CD4-positive, alpha-beta T cell treated with Interleukin-1 beta for 1 hour (primary cell): ENCODE measurements around the gene FBXW8.

ENCODE experiments used
- DNase-seq, 2 donors: peaks; one replicate each; pipeline ENCODE4 v3.0.0-alpha.2; 2020 to 2022

The FBXW8 gene

DNA sequence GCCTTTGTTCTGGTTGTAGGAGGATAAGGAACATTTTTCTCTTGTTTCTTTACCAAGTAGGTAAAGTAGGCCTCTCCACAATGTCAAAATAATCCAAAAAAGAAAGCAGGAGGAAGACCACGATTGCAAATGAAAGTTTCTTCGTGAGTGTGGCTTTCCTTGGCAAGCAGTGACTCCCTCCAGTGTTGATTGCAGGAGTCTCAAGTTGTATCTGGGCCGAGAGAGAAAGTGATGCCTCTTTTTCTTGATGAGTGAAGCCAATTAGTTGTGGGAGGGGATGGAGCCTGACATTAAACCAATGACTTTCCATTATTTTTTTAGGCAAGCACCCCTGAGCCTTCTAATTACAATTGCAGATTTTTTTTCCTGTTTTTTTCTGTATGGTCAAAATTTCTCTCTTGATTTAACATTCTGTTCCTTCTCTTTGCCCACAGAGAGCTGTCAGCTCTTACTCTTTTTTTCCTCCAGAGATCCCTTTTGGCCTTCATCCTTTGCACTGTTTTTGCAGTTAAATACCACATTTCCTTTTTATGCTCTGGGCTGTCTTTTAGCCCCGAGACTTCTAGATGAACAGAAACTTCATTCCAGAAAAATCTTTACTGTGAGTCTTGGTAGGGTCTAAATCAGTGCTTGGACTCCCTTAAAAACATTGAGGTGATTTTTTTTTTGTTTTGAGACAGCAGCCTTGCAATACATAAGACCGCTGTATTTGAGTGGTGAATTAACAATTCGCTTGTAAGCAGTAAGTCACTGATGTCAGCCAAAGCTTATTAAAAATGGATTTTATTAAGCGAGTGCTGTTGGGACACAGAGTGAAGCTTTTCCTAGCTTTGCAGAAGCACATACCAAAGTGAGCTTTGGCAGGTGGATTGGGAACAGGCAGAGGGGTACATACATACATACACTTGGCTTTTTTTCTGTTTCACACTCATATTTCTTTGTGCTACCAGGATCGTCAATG is 15.8 kb downstream of the FBXW8 start:
- no peak for DNase-seq

- no peak for DNase-seq
These were observed 16.6 kb downstream of the FBXW8 start for GRCh38 chr12:116927244-116927940.

DNA sequence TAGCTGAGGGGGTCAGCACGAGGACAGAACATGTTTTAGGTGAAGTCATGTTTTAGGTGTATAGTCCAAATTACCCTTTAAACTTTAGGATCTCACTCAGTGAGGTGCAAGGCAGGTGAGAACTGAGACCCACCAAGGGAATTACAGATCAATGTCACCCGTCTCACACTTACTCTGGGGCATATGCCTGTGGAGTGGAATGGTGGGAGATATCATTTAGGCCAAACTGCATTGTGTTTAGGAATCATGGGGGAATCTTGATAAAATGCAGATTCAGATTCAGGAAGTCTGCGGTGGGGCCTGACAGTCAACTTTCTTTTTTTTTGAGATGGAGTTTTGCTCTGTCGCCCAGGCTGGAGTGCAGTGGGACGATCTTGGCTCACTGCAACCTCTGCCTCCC is 17.8 kb downstream of the FBXW8 start:
- DNase-seq, result no peak

- DNase-seq, result no peak
These were observed 19.1 kb downstream of the FBXW8 start for GRCh38 chr12:116929885-116930284.

GRCh38 chr12:116931665-116932064 is 20.9 kb downstream of the FBXW8 start:
- DNase-seq, result no peak

DNA sequence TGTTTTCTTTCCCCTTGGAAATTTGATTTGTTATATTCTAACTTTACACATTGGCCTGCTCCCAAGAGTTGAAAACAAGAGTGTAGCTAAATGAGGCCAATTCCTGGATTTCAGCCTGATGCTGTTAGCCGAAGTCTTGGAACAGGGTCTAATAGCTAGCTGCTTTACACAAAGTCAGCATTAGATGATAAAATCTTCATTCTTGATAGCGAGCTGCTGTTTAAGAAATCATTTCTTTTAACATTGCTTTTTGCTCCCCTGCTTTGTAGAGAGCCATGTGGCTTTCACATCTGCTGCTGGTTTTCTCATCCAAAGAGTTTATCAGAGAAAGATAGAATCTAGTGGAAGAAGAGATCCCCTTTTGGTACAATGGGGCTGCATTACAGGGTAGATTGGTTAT is 22.3 kb downstream of the FBXW8 start:
- no peak for DNase-seq

DNA sequence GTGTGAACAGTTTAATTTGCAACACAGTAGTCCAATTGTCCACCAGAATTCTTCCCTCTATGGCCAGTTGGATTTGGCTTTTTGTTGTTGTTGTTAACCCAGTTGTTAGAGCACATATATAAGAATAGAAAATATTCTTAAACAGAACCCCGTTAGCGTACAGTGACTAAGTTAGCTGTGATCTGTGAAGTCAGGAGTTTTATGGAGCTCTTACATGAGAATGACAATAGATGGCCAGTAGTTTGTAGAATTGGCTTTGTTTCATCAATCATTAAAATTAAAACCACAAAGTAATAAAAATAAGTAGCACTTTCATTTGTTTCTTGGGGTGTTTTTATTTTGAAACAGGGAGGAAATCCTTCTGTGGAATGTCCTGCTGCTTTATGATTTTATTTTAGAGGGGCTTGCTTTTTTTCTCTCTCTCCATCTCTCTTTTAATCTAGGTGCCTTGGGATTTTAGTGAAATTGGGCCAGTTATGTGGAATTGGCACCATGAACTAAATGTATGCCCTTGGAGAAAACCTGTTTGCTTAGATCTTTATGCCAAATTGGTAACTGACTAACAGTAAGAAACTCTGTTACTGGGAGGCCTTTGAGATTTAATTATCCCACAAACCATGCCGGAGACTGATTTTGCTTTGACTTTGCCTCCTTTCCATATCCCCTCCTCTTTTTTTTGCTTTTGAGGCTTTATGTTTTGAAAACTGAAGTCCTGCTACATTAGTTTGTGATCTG is 22.9 kb downstream of the FBXW8 start:
- DNase-seq, result no peak

DNA sequence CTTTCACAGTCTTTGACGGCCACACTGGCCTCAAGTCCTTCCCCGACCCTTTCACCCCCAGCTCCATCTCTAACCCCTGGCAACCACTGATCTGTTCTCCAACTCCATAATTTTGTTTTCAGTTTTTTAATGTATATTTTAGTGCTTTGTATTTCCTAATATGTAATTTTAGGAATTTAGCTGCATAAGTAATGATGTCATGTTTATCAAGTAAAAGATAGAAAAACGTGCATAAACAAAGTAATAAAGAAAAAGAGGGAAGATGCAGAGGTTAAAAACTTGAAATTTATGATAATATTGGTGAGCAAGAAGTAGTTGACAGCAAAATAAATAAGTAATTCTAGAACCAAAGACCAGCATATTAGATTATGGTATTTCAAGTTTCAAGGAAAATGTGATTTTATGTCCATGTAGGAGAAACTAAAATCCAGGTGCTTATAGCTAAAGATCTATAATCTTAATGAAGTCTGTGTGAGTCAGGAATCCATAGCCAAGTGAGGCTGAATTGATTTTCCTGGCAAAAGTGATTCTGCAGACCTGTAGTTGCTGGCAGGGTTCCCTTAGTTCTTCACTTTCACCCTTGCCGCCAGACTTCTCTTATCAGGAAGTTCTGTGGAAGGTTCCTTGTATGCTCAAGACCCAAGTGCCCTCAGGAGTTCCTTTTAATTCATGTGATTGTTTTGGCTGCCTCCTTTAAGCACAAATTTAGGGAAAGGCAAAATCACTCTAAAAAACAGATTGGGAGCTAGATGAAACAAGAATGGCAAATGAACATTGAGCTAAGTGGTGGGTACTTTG is 24.4 kb downstream of the FBXW8 start:
- no peak for DNase-seq

GRCh38 chr12:116937640-116938039 is 26.9 kb downstream of the FBXW8 start:
- DNase-seq, result no peak

DNA sequence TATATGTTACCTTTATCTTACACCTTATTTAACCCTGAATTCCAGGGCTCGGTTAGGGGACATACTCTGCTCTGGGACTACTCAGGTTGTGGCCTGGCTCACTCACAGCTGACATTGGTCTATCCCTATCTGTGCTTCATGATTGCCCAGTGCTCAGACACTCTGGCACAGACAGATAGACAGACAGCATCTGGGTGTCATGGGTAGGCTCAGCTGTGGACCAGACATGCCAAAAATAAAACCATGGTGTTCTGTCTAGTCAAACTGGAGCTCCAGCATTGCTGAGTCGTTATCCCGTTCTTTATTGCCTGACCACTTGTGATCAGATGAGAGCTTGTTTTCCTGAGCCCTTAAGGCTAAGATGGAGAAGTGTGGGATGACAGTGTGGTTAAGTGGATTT is 29.0 kb downstream of the FBXW8 start:
- DNase-seq, result no peak

DNA sequence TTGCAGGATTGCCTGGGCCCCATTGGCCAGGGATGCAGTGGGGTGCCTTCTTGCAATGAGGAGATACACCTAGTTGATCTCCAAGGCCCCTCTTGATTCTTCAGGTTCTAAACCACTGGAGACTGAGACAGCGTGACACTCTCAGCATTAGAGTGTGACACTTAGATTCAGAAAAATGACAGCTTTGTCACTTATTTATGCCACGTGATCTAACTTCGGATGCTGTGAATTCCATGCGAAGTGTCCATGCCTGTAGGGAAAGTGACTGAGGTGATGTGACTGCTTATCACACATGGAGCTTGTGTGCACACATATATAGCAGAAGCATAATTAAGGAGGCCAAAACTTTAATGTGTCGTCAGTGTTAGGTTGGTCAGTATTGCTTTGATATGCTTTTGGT is 30.4 kb downstream of the FBXW8 start:
- no peak for DNase-seq

- DNase-seq, result no peak
These were observed 32.9 kb downstream of the FBXW8 start for GRCh38 chr12:116943419-116944372.

GRCh38 chr12:116945886-116946550 is 35.3 kb downstream of the FBXW8 start:
- no peak for DNase-seq

GRCh38 chr12:116948298-116948697 is 37.5 kb downstream of the FBXW8 start:
- no peak for DNase-seq

DNA sequence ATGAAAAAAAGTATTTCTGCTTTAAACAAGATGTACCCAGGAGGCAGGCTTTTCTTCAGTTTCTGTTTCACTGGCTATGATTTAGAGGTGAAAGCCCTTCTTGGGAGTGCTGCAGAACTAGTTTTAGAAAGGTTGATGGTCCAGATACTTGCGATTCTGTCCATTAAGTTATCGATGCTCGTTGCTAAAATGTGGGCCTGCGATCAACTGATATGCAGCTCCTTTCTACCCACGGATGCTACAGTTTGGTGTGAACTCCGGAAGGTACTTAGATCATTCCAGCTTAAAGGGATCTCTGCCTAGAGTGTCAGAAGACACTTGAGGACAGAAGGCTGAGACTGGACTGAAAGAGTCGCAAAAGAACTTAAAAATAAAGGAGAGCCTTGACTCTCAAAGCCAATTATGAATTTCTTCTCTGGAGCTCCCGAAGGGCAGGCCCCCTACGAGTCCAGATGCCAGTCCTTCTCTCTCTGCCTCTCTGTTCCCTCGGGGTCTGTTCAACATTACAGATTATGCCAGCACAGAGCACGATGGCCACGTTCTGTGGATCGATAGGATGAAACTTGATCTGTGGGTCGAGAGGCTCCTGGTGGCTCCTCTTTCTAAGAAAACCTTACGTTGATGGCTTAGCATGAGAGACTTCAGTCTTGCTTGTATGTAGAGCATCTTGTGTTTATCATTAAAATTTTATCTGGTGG is 40.0 kb downstream of the FBXW8 start:
- no peak for DNase-seq

DNA sequence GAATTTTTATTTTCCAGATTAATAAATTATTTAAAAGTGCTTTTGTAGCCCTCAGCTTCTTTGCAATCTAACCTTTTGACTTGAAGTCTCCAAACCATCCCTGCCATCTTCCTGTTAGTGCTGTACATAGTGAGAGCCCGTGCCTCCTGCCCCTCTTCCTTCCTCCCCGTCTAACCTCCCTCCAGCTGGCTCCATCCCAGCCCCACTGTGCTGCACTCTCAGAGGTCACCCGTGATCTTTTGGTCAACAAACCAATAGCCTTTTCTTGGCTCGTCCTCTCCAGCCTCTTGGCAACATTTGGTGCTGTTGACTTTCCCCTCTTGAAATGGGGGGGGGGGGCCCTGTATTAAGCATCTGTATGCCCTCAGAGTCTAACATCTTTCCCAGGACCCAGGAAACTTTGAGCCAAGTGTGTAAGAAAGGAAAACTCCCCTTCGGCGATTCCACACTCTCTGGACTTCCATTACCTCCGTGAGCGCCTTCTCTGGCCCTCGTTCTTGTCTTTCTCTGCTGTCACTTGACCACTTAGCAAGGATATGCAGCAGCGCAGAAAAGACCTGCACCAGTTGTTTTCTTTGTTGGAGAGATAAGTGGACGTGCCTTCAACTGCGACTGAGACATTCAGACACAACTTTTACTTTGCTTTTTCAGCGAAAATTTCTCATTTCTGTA is 44.1 kb downstream of the FBXW8 start:
- no peak for DNase-seq

DNA sequence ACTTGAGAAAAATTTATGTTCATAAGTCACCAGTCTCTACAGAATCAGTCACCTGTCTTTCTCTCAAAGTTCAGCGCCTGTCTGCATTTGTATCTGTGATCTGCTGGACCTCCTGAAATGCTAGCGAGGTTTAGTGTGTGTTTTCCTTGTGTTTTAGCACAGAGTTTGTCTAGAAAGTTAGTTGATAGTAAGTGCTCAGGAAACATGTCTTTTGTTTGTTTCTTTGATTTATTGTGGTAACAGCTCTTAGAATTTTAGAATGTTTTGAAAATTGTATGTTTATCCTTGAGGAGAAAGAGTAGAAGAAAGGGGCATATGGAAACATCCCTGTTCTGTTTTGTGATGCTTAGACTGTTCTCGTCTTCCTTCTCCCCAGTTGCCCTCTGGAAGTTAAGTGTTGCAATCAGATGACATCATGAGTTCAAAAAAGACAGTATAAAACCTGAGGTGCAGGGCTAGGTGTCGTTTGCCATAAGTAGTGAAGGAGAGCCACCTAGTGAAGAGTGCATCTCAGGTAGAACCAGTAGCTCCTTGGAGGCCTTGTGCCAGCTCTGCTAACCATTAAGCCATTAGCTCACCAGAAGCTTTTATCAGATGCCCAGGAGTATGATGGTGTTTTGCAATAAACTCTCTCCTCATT is 44.8 kb downstream of the FBXW8 start:
- DNase-seq, result peak; percentile 11 to 44

GRCh38 chr12:116958402-116959197 is 47.9 kb downstream of the FBXW8 start:
- no peak for DNase-seq

DNA sequence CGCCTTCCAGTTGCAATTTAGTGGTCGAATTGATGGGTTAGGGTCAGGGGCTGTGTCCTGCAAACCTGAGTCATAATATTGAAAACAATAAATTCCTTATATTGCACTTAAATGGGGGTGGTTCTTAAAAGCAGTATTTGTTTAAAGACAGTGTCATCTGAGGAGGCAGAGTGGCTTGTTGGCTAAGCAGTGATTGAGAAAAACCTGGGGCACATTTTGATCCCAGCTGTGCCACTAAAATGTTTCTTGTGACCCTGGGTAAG is 48.4 kb downstream of the FBXW8 start:
- no peak for DNase-seq
